Neural cell (in vitro differentiated cells): ENCODE results near the gene TRMT10B.
"Not testable (repeated sequence)": the region's sequence is repeated elsewhere in the genome, so short reads cannot be mapped to it uniquely, and the experiment has no call there.

Experiments used
- EZH2 ChIP-seq: fragments of 200-600, 300-800 bp; shearing (Covaris generic), sonication (generic); IDR thresholded peaks from 2 replicates; pipeline ENCODE4 v1.6.1; 2014; ENCODE audit warnings: antibody characterized with exemption, low read length, borderline replicate concordance, mild to moderate bottlenecking; ENCODE audit not compliant: insufficient read depth, poor library complexity, severe bottlenecking
- TF ChIP-seq, protein P1 (sequence below): fragments of 450-650 bp; IDR thresholded peaks from 2 replicates; pipeline ENCODE4 v1.5.1; 2014; ENCODE audit warnings: antibody characterized with exemption, mild to moderate bottlenecking, moderate library complexity; ENCODE audit not compliant: poor library complexity, severe bottlenecking

DNA sequence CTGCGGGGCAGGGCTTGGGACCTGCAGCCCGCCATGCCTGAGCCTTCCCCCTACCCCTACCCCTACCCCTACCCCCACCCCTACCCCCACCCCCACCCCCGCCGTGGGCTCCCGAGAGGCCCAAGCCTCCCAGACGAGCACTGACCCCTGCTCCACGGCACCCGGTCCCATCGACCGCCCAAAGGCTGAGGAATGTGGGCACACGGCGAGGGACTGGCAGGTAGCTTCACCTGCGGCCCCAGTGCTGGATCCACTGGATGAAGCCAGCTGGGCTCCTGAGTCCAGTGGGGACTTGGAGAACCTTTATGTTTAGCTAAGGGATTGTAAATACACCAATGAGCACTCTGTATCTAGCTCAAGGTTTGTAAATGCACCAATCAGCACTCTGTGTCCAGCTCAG lies 1.5 kb upstream of the TRMT10B start:
- TF ChIP-seq, protein P1, sequence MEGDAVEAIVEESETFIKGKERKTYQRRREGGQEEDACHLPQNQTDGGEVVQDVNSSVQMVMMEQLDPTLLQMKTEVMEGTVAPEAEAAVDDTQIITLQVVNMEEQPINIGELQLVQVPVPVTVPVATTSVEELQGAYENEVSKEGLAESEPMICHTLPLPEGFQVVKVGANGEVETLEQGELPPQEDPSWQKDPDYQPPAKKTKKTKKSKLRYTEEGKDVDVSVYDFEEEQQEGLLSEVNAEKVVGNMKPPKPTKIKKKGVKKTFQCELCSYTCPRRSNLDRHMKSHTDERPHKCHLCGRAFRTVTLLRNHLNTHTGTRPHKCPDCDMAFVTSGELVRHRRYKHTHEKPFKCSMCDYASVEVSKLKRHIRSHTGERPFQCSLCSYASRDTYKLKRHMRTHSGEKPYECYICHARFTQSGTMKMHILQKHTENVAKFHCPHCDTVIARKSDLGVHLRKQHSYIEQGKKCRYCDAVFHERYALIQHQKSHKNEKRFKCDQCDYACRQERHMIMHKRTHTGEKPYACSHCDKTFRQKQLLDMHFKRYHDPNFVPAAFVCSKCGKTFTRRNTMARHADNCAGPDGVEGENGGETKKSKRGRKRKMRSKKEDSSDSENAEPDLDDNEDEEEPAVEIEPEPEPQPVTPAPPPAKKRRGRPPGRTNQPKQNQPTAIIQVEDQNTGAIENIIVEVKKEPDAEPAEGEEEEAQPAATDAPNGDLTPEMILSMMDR = not testable (repeated sequence)
- TF ChIP-seq EZH2 = not testable (repeated sequence)
